ENCODE results near the gene LRRC59. TPM values are rescaled to one million over a fixed set of nuclear protein-coding genes. Genes with fewer than 3 reads are reported as not detected.

LRRC59 gene
- total and polyA plus RNA-seq, 8 donors = 29.3 to 114 (median 72.4) TPM

GRCh38 chr17:50372758-50373556, 24.4 kb downstream of the LRRC59 start, which contains the start of the genes EME1 and MRPL27:
Gene EME1 (plus strand): TSS chr17:50373229. CDS start chr17:50375209, 1,980 bp downstream.
Gene MRPL27 (minus strand): TSS chr17:50373184. CDS start chr17:50373170, 14 bp downstream.
- ATAC-seq (peak; percentile 96 to 98 (median 98)), DNase-seq (peak; percentile 70 to 88 (median 83)), FAIRE-seq (no peak)
- 1 to 2% methylated on average over 42 of the region's 42 CpGs for WGBS, 2 donors
- no peak for TF ChIP-seq CTCF (IDR thresholded peaks at IDR 0.05)
- H3K4me1 ChIP-seq = peaks cover 0 to 11% (median 0%) of the 10 kb centered on the region in 3 donors
- peaks cover under 1 to 25% (median 13%) of the 10 kb centered on the region in 3 donors for H3K36me3 ChIP-seq
- H3K27ac ChIP-seq = peak within 1 kb of the TSS; percentile 80 to 91 (median 88)
- intact Hi-C loops (cut with DNase I) = no loop called here
- H3K27me3 ChIP-seq = no peaks in the 10 kb centered on the region
- no peaks in the 10 kb centered on the region for H3K9me3 ChIP-seq
- peak within 1 kb of the TSS; percentile 70 to 82 (median 76) for H3K4me3 ChIP-seq

- Histone ChIP-seq H3K4me1 (peaks cover 0 to 11% (median 0%) of the 10 kb centered on the region in 3 donors), H3K4me3 (peak overlapping the region; percentile 70 to 82 (median 76)), H3K9me3 (no peaks in the 10 kb centered on the region), H3K27me3 (no peaks in the 10 kb centered on the region), H3K36me3 (peaks cover 6 to 32% (median 20%) of the 10 kb centered on the region in 3 donors), H3K27ac (peak overlapping the region; percentile 80 to 91 (median 88))
- no peak for DNase-seq
- 12 to 15% methylated on average over 14 of the region's 14 CpGs for WGBS, 2 donors
- intact Hi-C loops (cut with DNase I) = no loop called here
- no peak for TF ChIP-seq CTCF (IDR thresholded peaks at IDR 0.05)
- ATAC-seq = peak in 1 of 4 donors; percentile 4
- FAIRE-seq = no peak
These were observed 25.0 kb downstream of the LRRC59 start for GRCh38 chr17:50372222-50372757.

DNA sequence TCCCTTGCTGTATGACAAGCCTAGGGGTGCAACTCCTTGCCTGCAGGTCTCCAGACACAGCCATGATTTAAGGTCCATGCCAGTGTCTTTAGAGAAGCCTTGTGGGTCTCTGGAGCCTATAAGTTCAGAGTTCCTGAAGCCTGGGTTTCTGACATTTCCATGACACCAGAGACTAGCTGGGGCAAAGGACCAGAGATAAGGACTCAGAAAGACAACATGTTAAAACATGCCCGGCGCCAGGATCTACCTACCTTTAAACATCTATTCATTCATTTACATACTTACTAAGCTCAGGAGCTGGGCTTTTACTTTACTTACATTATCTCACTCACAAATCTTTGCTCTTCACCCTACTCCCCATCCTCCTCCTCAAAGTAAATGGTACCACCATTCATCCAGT, 25.8 kb downstream of the LRRC59 start:
- H3K27me3 ChIP-seq = no peaks in the 10 kb centered on the region
- H3K9me3 ChIP-seq = no peaks in the 10 kb centered on the region
- intact Hi-C loops (cut with DNase I) = no loop called here
- DNase-seq = no peak
- TF ChIP-seq CTCF (IDR thresholded peaks at IDR 0.05) = no peak
- no peak overlapping the region for H3K27ac ChIP-seq
- H3K36me3 ChIP-seq = peaks cover 6 to 37% (median 22%) of the 10 kb centered on the region in 3 donors
- WGBS, 2 donors = 64 to 86% methylated on average over 2 of the region's 2 CpGs
- no peak overlapping the region for H3K4me3 ChIP-seq
- FAIRE-seq = no peak
- H3K4me1 ChIP-seq = peaks cover 0 to 11% (median 0%) of the 10 kb centered on the region in 3 donors
- ATAC-seq = no peak

DNA sequence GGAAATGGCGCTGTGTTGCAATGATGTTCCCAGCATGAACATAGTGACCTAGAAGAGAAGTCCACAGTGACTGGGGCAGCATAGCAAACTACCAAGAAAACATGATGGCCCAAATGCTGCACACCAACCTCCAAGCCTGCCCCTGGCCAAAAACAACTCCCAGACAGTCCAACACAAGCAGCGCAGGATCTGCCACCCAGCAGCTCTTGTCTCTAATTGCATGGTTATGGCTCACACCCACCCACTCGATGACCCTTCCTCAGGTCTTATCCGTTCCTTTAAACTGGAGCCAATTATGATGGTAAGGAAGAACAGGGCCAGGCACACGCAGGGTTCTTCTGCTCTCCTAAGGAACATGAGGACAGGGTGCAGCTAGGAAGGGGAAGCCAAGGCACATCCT, 27.3 kb downstream of the LRRC59 start:
- H3K27me3 ChIP-seq = no peaks in the 10 kb centered on the region
- intact Hi-C loops (cut with DNase I) = no loop called here
- H3K4me1 ChIP-seq = peaks cover 0 to 11% (median 0%) of the 10 kb centered on the region in 3 donors
- FAIRE-seq (no peak), ATAC-seq (no peak), DNase-seq (no peak)
- H3K4me3 ChIP-seq = no peak overlapping the region
- no peaks in the 10 kb centered on the region for H3K9me3 ChIP-seq
- peaks cover 6 to 37% (median 22%) of the 10 kb centered on the region in 3 donors for H3K36me3 ChIP-seq
- 88 to 94% methylated on average over 5 of the region's 5 CpGs for WGBS, 2 donors
- no peak for TF ChIP-seq CTCF (IDR thresholded peaks at IDR 0.05)
- no peak overlapping the region for H3K27ac ChIP-seq
